ENCODE data around the gene IRAK3. TPM values are rescaled to one million over a fixed set of nuclear protein-coding genes. Genes with fewer than 3 reads are reported as not detected.

IRAK3 gene
- total and polyA plus RNA-seq, 2 donors (not counting 3 experiments of a cell fraction or from before 2014, with no cell fraction given), result 2.3 to 8.5 TPM

DNA sequence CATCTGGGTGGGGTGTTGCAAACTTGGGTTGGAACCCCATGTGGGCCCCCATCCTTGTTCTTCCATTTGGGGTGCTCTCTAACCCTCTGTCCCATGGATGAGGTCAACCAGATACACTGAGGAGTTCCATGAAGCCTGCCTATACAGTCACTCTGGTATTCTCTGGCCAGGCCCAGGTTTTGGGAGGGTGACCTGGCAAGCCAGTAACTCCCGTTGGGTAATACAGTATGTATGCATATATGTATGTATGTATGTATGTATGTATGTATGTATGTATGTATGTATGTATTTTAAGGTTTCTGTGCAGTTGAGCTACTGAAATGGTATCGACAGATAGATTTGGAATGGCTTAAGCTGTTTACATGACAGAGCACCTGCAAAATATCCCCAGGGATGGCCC lies 100.5 kb downstream of the IRAK3 start:
- no peaks in the 10 kb centered on the region for H3K36me3 ChIP-seq (ENCODE audit: control insufficient read depth in 2 of 2, extremely low read depth in 1 of 2, insufficient read depth in 2 of 2, low read length in 2 of 2)
- BruUV-seq (replicated peaks), result no TSS peak
- no peak for DNase-seq (ENCODE audit: low read depth, low spot score)
- H3K4me1 ChIP-seq (ENCODE audit: control insufficient read depth, extremely low read depth, insufficient read depth, low read length), result no peaks in the 10 kb centered on the region
- FAIRE-seq, result no peak
- no peak overlapping the region for H3K4me3 ChIP-seq (replicated peaks in 1 of 3; ENCODE audit: insufficient read depth in 1 of 3, low read depth in 1 of 3, low read length in 3 of 3)
- dilution Hi-C loops (cut with MboI; ENCODE audit: extremely low pct_ligation_motif_present, low sequenced_read_pairs), result no loop called here
- no peak overlapping the region for H3K9ac ChIP-seq (replicated peaks; ENCODE audit: extremely low read depth, insufficient read depth, low read length)
- ChIA-PET POLR2A (no interaction called here), CTCF (no interaction called here)
- H3K79me2 ChIP-seq (ENCODE audit: control insufficient read depth, insufficient read depth, low read length), result no peaks in the 10 kb centered on the region
- intact Hi-C loops (cut with micrococcal nuclease), result no loop called here
- no peak for TF ChIP-seq EZH2 (IDR thresholded peaks at IDR 0.05; ENCODE audit: borderline replicate concordance, low read depth, low read length, severe bottlenecking)
- no peak for TF ChIP-seq MYC (IDR thresholded peaks at IDR 0.05; ENCODE audit: low read depth, low read length)
- TF ChIP-seq POLR2AphosphoS5 (IDR thresholded peaks at IDR 0.05; ENCODE audit: insufficient read depth, low read depth, low read length), result no peak
- no peak for TF ChIP-seq MAX (IDR thresholded peaks at IDR 0.05; ENCODE audit: insufficient read depth, insufficient read length)
- TF ChIP-seq JUN (IDR thresholded peaks at IDR 0.05; ENCODE audit: borderline replicate concordance, insufficient read depth, insufficient read length, low read depth), result no peak
- no peak for TF ChIP-seq GATA2 (IDR thresholded peaks at IDR 0.05; ENCODE audit: insufficient read depth, insufficient read length, low read depth, low read length)
- H3K27me3 ChIP-seq (ENCODE audit: control insufficient read depth in 2 of 2, insufficient read depth in 2 of 2, low read length in 2 of 2), result peaks cover 2 to 4% of the 10 kb centered on the region in 2 experiments
- H3K4me2 ChIP-seq (ENCODE audit: insufficient read depth, low read length), result no peak overlapping the region
- H2AFZ ChIP-seq (ENCODE audit: low read depth, low read length), result no peak overlapping the region
- H3K9me3 ChIP-seq (replicated peaks; ENCODE audit: control insufficient read depth, insufficient read depth, low read length), result no peaks in the 10 kb centered on the region
- no peak overlapping the region for H3K27ac ChIP-seq (ENCODE audit: insufficient read depth, low read depth, low read length)
- no peaks in the 10 kb centered on the region for H4K20me1 ChIP-seq (replicated peaks; ENCODE audit: control insufficient read depth, extremely low read depth, insufficient read depth, low read length)
- no peaks in the 10 kb centered on the region for H3K9me1 ChIP-seq (replicated peaks; ENCODE audit: control insufficient read depth, extremely low read depth, insufficient read depth, low read length)

- no peak overlapping the region for H3K27ac ChIP-seq (ENCODE audit: insufficient read depth, low read depth, low read length)
- no peak overlapping the region for H2AFZ ChIP-seq (ENCODE audit: low read depth, low read length)
- dilution Hi-C loops (cut with MboI; ENCODE audit: extremely low pct_ligation_motif_present, low sequenced_read_pairs), result no loop called here
- DNase-seq (ENCODE audit: low read depth, low spot score), result no peak
- H3K9me1 ChIP-seq (replicated peaks; ENCODE audit: control insufficient read depth, extremely low read depth, insufficient read depth, low read length), result no peaks in the 10 kb centered on the region
- H3K4me2 ChIP-seq (ENCODE audit: insufficient read depth, low read length), result no peak overlapping the region
- no peaks in the 10 kb centered on the region for H3K36me3 ChIP-seq (ENCODE audit: control insufficient read depth in 2 of 2, extremely low read depth in 1 of 2, insufficient read depth in 2 of 2, low read length in 2 of 2)
- H3K9ac ChIP-seq (replicated peaks; ENCODE audit: extremely low read depth, insufficient read depth, low read length), result no peak overlapping the region
- H3K79me2 ChIP-seq (ENCODE audit: control insufficient read depth, insufficient read depth, low read length), result no peaks in the 10 kb centered on the region
- CTCF ChIA-PET, result no interaction called here
- no peaks in the 10 kb centered on the region for H3K4me1 ChIP-seq (ENCODE audit: control insufficient read depth, extremely low read depth, insufficient read depth, low read length)
- intact Hi-C loops (cut with micrococcal nuclease), result no loop called here
- H3K9me3 ChIP-seq (replicated peaks; ENCODE audit: control insufficient read depth, insufficient read depth, low read length), result no peaks in the 10 kb centered on the region
- peaks cover 4 to 5% of the 10 kb centered on the region in 2 experiments for H3K27me3 ChIP-seq (ENCODE audit: control insufficient read depth in 2 of 2, insufficient read depth in 2 of 2, low read length in 2 of 2)
- TF ChIP-seq MYC (IDR thresholded peaks at IDR 0.05; ENCODE audit: low read depth, low read length) (no peak), JUN (IDR thresholded peaks at IDR 0.05; ENCODE audit: borderline replicate concordance, insufficient read depth, insufficient read length, low read depth) (no peak), FOS (IDR thresholded peaks at IDR 0.05; ENCODE audit: borderline replicate concordance, insufficient read depth, low read length) (no peak), GATA2 (IDR thresholded peaks at IDR 0.05; ENCODE audit: insufficient read depth, insufficient read length, low read depth, low read length) (no peak), POLR2AphosphoS5 (IDR thresholded peaks at IDR 0.05; ENCODE audit: insufficient read depth, low read depth, low read length) (no peak), POLR2A (IDR thresholded peaks at IDR 0.05; ENCODE audit: low read depth, low read length) (no peak), MAX (IDR thresholded peaks at IDR 0.05; ENCODE audit: insufficient read depth, insufficient read length) (no peak), EZH2 (IDR thresholded peaks at IDR 0.05; ENCODE audit: borderline replicate concordance, low read depth, low read length, severe bottlenecking) (no peak)
- TF ChIP-seq, protein P1, sequence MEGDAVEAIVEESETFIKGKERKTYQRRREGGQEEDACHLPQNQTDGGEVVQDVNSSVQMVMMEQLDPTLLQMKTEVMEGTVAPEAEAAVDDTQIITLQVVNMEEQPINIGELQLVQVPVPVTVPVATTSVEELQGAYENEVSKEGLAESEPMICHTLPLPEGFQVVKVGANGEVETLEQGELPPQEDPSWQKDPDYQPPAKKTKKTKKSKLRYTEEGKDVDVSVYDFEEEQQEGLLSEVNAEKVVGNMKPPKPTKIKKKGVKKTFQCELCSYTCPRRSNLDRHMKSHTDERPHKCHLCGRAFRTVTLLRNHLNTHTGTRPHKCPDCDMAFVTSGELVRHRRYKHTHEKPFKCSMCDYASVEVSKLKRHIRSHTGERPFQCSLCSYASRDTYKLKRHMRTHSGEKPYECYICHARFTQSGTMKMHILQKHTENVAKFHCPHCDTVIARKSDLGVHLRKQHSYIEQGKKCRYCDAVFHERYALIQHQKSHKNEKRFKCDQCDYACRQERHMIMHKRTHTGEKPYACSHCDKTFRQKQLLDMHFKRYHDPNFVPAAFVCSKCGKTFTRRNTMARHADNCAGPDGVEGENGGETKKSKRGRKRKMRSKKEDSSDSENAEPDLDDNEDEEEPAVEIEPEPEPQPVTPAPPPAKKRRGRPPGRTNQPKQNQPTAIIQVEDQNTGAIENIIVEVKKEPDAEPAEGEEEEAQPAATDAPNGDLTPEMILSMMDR (IDR thresholded peaks at IDR 0.05; ENCODE audit: extremely low read depth in 1 of 2, insufficient read depth in 1 of 2, low read depth in 1 of 2, low read length in 2 of 2), result no peak
- no peaks in the 10 kb centered on the region for H4K20me1 ChIP-seq (replicated peaks; ENCODE audit: control insufficient read depth, extremely low read depth, insufficient read depth, low read length)
- no peak overlapping the region for H3K4me3 ChIP-seq (replicated peaks in 1 of 3; ENCODE audit: insufficient read depth in 1 of 3, low read depth in 1 of 3, low read length in 3 of 3)
- POLR2A ChIA-PET, result no interaction called here
- BruUV-seq (replicated peaks), result no TSS peak
- FAIRE-seq, result no peak
Observed at GRCh38 chr12:66290716-66291200, 101.7 kb downstream of the IRAK3 start.

Measured in endothelial cell of umbilical vein (primary cell).